HG02938 (cell line): ENCODE results near the gene SLC2A4RG.

Experiments used
- ATAC-seq: cut with Tn5 transposase; IDR thresholded peaks from one replicate; pipeline ENCODE4 v1.9.1; 2021; ENCODE audit warnings: mild to moderate bottlenecking, moderate library complexity; ENCODE audit not compliant: unreplicated experiment

Gene SLC2A4RG

GRCh38 chr20:63739130-63740069 lies at the start of gene SLC2A4RG:
Gene SLC2A4RG (plus strand): TSS chr20:63739776. CDS start chr20:63739913, 137 bp downstream.
- ATAC-seq: no peak

GRCh38 chr20:63690003-63690897 lies 49.3 kb upstream of the SLC2A4RG start:
- ATAC-seq: no peak

GRCh38 chr20:63690898-63691710 lies 48.5 kb upstream of the SLC2A4RG start:
- ATAC-seq: no peak

- no peak for ATAC-seq
These were observed 47.7 kb upstream of the SLC2A4RG start for GRCh38 chr20:63691711-63692435.

- ATAC-seq: no peak
These were observed 47.0 kb upstream of the SLC2A4RG start for GRCh38 chr20:63692436-63693082.

GRCh38 chr20:63693083-63693732 lies 46.4 kb upstream of the SLC2A4RG start:
- ATAC-seq: no peak

- no peak for ATAC-seq
These were observed 45.6 kb upstream of the SLC2A4RG start for GRCh38 chr20:63693733-63694583.

GRCh38 chr20:63694584-63695423 lies 44.8 kb upstream of the SLC2A4RG start:
- no peak for ATAC-seq

GRCh38 chr20:63695424-63696305 lies 43.9 kb upstream of the SLC2A4RG start:
- ATAC-seq: no peak

- no peak for ATAC-seq
These were observed 43.3 kb upstream of the SLC2A4RG start for GRCh38 chr20:63696306-63696627.

GRCh38 chr20:63696628-63697356 lies 42.8 kb upstream of the SLC2A4RG start, which contains the start of gene TNFRSF6B:
Gene TNFRSF6B (plus strand): TSS chr20:63696652. CDS start chr20:63696768, 116 bp downstream.
- ATAC-seq: no peak

GRCh38 chr20:63697357-63697867 lies 42.2 kb upstream of the SLC2A4RG start:
- no peak for ATAC-seq

- ATAC-seq: no peak
These were observed 41.6 kb upstream of the SLC2A4RG start for GRCh38 chr20:63697868-63698545.

GRCh38 chr20:63698739-63699465 lies 40.7 kb upstream of the SLC2A4RG start:
- ATAC-seq: no peak
